Measurements from ENCODE around the gene MLANA. TPM values are rescaled to one million over a fixed set of nuclear protein-coding genes. Genes with fewer than 3 reads are reported as not detected.

The MLANA gene
- total and polyA plus RNA-seq, 8 donors = 0.75 to 1.5 (median 1.1) TPM; not detected in 2

DNA sequence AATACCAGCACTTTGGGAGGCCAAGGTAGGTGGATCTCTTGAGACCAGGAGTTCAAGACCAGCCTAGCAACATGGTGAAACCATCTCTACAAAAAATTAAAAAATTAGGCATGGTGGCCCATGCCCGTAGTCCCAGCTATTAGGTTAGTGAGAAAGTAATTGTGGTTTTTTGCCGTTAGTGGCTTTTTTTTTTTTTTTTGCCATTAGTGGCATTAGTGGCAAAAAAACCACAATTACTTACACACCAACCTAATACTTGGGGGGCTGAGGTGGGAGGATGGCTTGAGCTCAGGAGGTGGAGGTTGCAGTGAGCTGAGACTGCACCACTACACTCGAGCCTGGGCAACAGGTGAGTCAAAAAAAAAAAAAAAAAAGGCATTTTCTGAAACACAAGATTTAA is 27.8 kb downstream of the MLANA start:
- no peaks in the 10 kb centered on the region for H3K4me1 ChIP-seq
- TF ChIP-seq, protein P1, sequence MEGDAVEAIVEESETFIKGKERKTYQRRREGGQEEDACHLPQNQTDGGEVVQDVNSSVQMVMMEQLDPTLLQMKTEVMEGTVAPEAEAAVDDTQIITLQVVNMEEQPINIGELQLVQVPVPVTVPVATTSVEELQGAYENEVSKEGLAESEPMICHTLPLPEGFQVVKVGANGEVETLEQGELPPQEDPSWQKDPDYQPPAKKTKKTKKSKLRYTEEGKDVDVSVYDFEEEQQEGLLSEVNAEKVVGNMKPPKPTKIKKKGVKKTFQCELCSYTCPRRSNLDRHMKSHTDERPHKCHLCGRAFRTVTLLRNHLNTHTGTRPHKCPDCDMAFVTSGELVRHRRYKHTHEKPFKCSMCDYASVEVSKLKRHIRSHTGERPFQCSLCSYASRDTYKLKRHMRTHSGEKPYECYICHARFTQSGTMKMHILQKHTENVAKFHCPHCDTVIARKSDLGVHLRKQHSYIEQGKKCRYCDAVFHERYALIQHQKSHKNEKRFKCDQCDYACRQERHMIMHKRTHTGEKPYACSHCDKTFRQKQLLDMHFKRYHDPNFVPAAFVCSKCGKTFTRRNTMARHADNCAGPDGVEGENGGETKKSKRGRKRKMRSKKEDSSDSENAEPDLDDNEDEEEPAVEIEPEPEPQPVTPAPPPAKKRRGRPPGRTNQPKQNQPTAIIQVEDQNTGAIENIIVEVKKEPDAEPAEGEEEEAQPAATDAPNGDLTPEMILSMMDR (IDR thresholded peaks at IDR 0.05) = no peak
- H3K27me3 ChIP-seq = no peaks in the 10 kb centered on the region
- H3K4me3 ChIP-seq = no peak overlapping the region
- H3K9me3 ChIP-seq = no peaks in the 10 kb centered on the region
- H3K27ac ChIP-seq = no peak overlapping the region
- no peak for DNase-seq
- intact Hi-C loops (cut with DNase I) = no loop called here
- peaks cover 0 to 38% of the 10 kb centered on the region in 2 donors for H3K36me3 ChIP-seq
- no peak for ATAC-seq

DNA sequence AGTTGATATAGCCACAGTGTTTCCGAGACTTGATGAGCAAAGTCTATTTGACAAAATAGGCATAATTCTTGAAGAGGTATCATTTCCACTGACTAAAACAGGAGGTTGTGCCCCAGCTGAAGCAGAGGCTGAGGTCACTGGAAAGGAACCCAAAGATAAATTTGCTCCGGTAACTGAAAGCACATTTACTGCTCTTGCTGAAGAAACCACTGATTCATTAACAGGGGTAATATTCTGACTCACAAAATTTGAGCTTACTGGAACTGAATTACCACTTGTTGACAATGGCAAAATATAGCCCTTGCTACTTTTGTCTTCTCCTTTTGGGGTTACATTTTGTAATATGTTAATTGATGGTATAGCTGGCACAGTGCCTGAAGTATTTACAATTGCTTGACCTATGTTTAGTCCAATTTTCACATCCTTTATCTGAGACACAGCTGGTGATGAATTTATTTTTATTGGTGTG is 30.2 kb downstream of the MLANA start:
- H3K4me1 ChIP-seq = no peaks in the 10 kb centered on the region
- ATAC-seq (no peak), DNase-seq (no peak)
- TF ChIP-seq, protein P1 (IDR thresholded peaks at IDR 0.05) = no peak
- no peaks in the 10 kb centered on the region for H3K27me3 ChIP-seq
- H3K9me3 ChIP-seq = no peaks in the 10 kb centered on the region
- H3K27ac ChIP-seq = no peak overlapping the region
- intact Hi-C loops (cut with DNase I) = no loop called here
- H3K4me3 ChIP-seq = no peak overlapping the region
- H3K36me3 ChIP-seq = peaks cover 0 to 55% of the 10 kb centered on the region in 2 donors

DNA sequence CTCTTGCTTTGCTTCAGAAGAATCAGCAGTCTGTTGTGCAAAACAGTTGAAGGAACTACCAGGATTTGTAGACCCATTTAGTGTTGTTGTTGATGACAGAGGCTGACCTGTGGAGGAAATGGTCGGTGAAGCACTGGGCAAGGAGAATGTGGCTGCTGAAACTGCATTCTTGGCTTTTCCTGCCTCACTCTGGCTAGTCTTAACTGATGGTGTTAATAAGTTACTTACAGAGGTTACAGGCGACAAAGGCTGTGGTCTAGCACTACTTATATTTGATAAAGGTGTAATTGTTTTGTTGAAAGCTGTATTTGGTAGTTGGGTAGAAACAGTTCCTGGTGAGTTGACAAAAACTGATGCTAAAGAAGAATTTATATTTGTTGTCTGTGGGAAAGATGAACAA is 31.5 kb downstream of the MLANA start:
- Histone ChIP-seq H3K4me1 (no peaks in the 10 kb centered on the region), H3K9me3 (no peaks in the 10 kb centered on the region), H3K27ac (no peak overlapping the region), H3K27me3 (no peaks in the 10 kb centered on the region), H3K36me3 (peaks cover 0 to 65% of the 10 kb centered on the region in 2 donors), H3K4me3 (no peak overlapping the region)
- intact Hi-C loops (cut with DNase I) = no loop called here
- DNase-seq = no peak
- ATAC-seq = no peak
- TF ChIP-seq, protein P1 (IDR thresholded peaks at IDR 0.05) = no peak

DNA sequence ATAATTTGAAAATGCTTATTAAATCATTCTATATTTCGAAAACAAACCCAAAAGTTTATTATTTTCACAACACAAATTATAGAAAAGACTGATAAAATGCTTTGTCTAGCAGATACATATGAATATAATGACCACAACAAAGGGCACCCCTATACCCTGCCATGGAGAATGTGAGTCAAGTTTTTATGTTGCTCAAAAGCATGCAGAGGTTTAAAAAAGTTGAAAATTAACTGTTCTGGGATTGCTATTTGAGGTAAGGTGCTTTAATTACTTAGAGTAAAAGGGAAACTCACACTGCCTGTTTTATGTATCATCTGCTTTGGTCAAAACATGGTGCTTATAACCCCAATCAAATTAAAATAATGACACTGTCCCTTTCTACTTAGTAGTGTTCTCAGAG is 41.0 kb downstream of the MLANA start:
- intact Hi-C loops (cut with DNase I) = no loop called here
- Histone ChIP-seq H3K9me3 (no peaks in the 10 kb centered on the region), H3K27ac (no peak overlapping the region), H3K27me3 (no peaks in the 10 kb centered on the region), H3K36me3 (peaks cover 0 to 25% of the 10 kb centered on the region in 2 donors), H3K4me1 (no peaks in the 10 kb centered on the region), H3K4me3 (no peak overlapping the region)
- DNase-seq (no peak), ATAC-seq (no peak)
- TF ChIP-seq, protein P1 (IDR thresholded peaks at IDR 0.05) = no peak

DNA sequence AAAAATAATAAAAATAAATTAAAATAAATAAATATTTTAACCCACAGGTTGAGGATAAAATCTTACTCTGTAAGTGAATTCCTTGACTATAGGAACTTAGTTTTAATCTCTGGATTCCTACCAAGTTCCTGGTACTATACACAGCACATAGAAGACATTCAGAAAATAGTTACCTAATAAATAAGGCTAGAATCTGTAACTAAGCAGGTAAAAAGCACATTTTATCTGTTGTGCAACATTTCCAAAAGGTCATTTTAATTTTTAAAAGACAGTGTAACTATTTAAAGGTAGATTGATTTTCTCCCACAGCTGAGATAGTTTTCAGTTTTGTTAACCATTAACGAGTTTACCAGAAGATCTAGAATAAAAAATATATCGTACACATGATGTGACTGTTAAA is 47.8 kb downstream of the MLANA start:
- peaks cover 0 to 3% of the 10 kb centered on the region in 2 donors for H3K36me3 ChIP-seq
- ATAC-seq = no peak

More for the DNA sequence above, 47.8 kb downstream of the MLANA start:
- no peaks in the 10 kb centered on the region for H3K27me3 ChIP-seq
- intact Hi-C loops (cut with DNase I) = no loop called here
- DNase-seq = no peak
- TF ChIP-seq, protein P1 (IDR thresholded peaks at IDR 0.05) = no peak
- no peaks in the 10 kb centered on the region for H3K9me3 ChIP-seq
- H3K4me3 ChIP-seq = no peak overlapping the region
- H3K4me1 ChIP-seq = no peaks in the 10 kb centered on the region
- no peak overlapping the region for H3K27ac ChIP-seq
